GM23338 (cell line): ENCODE results near the gene SLC6A13. TPM values are rescaled to one million over a fixed set of nuclear protein-coding genes. Genes with fewer than 3 reads are reported as not detected.

Source experiments
- polyA plus RNA-seq: library from polyadenylated mRNA; unstranded; fragments of >200 nt; fragmentation: Nextera tagmentation; extraction: Ambion mirVana; gene quantifications from 2 replicates; pipeline ENCODE4 v1.2.1, GENCODE V29; 2016
- total RNA-seq: library from RNA; depleted of rRNA; stranded (reverse); fragments of >200 nt; shearing (Covaris generic); gene quantifications from 2 replicates; pipeline ENCODE4 v1.2.3, GENCODE V29; 2014; rRNA removed

Gene SLC6A13
- total and polyA plus RNA-seq, 2 experiments from 2014 or later = not detected

Other genes with a start within 250 kb of the SLC6A13 start
- gene IQSEC3, start 196.1 kb downstream of the SLC6A13 start, total RNA-seq = 2.1 and 3.8 TPM in 2 replicates
- 3.3 and 3.6 TPM in 2 replicates for gene IQSEC3, start 196.1 kb downstream of the SLC6A13 start, polyA plus RNA-seq
- 0.56 and 2.1 TPM in 2 replicates for gene SLC6A12, start 48.7 kb downstream of the SLC6A13 start, total RNA-seq
- gene SLC6A12, start 48.7 kb downstream of the SLC6A13 start, polyA plus RNA-seq = 0.43 TPM in 1 of 2 replicates, not detected in the other
- 41.6 and 48.3 TPM in 2 replicates for gene KDM5A, start 126.5 kb upstream of the SLC6A13 start, total RNA-seq
- gene KDM5A, start 126.5 kb upstream of the SLC6A13 start, polyA plus RNA-seq = 36.8 and 47.1 TPM in 2 replicates
- 26.7 and 26.8 TPM in 2 replicates for gene CCDC77, start 138.8 kb upstream of the SLC6A13 start, total RNA-seq
- gene CCDC77, start 138.8 kb upstream of the SLC6A13 start, polyA plus RNA-seq = 24.7 and 25.0 TPM in 2 replicates
- gene B4GALNT3, start 197.1 kb upstream of the SLC6A13 start, total RNA-seq = 15.8 and 31.3 TPM in 2 replicates
- 2.8 and 3.1 TPM in 2 replicates for gene B4GALNT3, start 197.1 kb upstream of the SLC6A13 start, polyA plus RNA-seq